LoVo (cell line): ENCODE data around the gene IFNL3.

Experiments used
- DNase-seq: peaks from one replicate; pipeline ENCODE4 v3.0.0-alpha.2; 2016; ENCODE audit warnings: low spot score

IFNL3 gene

DNA sequence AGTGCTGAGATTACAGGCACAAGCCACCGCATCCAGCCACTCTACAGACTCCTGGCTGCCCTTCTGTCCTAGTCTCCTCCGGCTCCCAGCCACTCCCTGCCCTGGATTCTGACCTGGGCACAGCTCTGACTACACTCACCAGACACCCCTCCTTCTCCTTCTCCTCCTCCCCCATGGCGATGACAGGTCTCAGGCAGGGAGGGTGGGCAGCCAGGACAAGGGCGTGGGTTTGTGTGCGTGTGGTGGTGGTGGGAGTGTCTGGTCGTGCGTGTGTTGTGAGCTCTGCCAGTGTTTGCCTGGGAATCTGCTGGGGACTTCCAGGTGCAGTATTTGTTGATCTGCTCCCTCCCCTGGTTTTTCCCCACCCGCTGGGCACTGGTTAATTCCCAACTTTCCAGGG lies 51.0 kb downstream of the IFNL3 start:
- peak; percentile 3 for DNase-seq
